ENCODE measurements around the gene OR10A3. TPM values are rescaled to one million over a fixed set of nuclear protein-coding genes. Genes with fewer than 3 reads are reported as not detected.

Gene OR10A3
- polyA plus RNA-seq, 1 donor from 2014 or later = not detected

- no peaks in the 10 kb centered on the region for H3K9me2 ChIP-seq (ENCODE audit: insufficient read depth, low read length)
- no peak overlapping the region for H3K9ac ChIP-seq (ENCODE audit: low read length)
- no peaks in the 10 kb centered on the region for H3K9me3 ChIP-seq (ENCODE audit: low read length)
- no peak overlapping the region for H2AFZ ChIP-seq (ENCODE audit: low read depth, low read length)
- H3K4me3 ChIP-seq (ENCODE audit: low read length) = no peak overlapping the region
- H3K79me2 ChIP-seq (replicated peaks; ENCODE audit: insufficient read depth, low read length) = no peaks in the 10 kb centered on the region
- H4K20me1 ChIP-seq (ENCODE audit: insufficient read depth) = no peaks in the 10 kb centered on the region
- no peak for TF ChIP-seq TAF1 (IDR thresholded peaks at IDR 0.05; ENCODE audit: low read depth)
- TF ChIP-seq MXI1 (conservative IDR thresholded peaks at IDR 0.05; ENCODE audit: poor library complexity, severe bottlenecking) = no peak
- TF ChIP-seq POLR2AphosphoS5 (IDR thresholded peaks at IDR 0.05) = no peak
- TF ChIP-seq EZH2 (IDR thresholded peaks at IDR 0.05; ENCODE audit: borderline replicate concordance, insufficient read depth, low read length, poor library complexity, severe bottlenecking) = no peak
- TF ChIP-seq REST (IDR thresholded peaks at IDR 0.05; ENCODE audit: borderline replicate concordance) = no peak
- TF ChIP-seq SMC3 (conservative IDR thresholded peaks at IDR 0.05; ENCODE audit: poor library complexity) = no peak
- no peak for TF ChIP-seq RAD21 (conservative IDR thresholded peaks at IDR 0.05)
- no peak for TF ChIP-seq CTCF (IDR thresholded peaks at IDR 0.05; ENCODE audit: poor library complexity, severe bottlenecking)
- TF ChIP-seq EP300 (conservative IDR thresholded peaks at IDR 0.05; ENCODE audit: poor library complexity, severe bottlenecking) = no peak
- H3K36me3 ChIP-seq (ENCODE audit: insufficient read depth, low read length) = no peaks in the 10 kb centered on the region
- no peaks in the 10 kb centered on the region for H3K27me3 ChIP-seq (ENCODE audit: insufficient read depth, low read depth, low read length)
- no peak overlapping the region for H3K27ac ChIP-seq (ENCODE audit: low read length)
- H3F3A ChIP-seq (ENCODE audit: insufficient read depth, low read length, poor library complexity, severe bottlenecking) = no peaks in the 10 kb centered on the region
- no peak overlapping the region for H3K4me2 ChIP-seq (ENCODE audit: low read length)
These were observed 36.6 kb downstream of the OR10A3 start for GRCh38 chr11:7904917-7905316.

GRCh38 chr11:7903940-7904339 is 37.6 kb downstream of the OR10A3 start:
- H3F3A ChIP-seq (ENCODE audit: insufficient read depth, low read length, poor library complexity, severe bottlenecking) = no peaks in the 10 kb centered on the region
- no peaks in the 10 kb centered on the region for H3K9me2 ChIP-seq (ENCODE audit: insufficient read depth, low read length)
- no peak overlapping the region for H3K4me2 ChIP-seq (ENCODE audit: low read length)
- no peaks in the 10 kb centered on the region for H3K79me2 ChIP-seq (replicated peaks; ENCODE audit: insufficient read depth, low read length)
- no peak overlapping the region for H3K4me3 ChIP-seq (ENCODE audit: low read length)
- no peaks in the 10 kb centered on the region for H3K27me3 ChIP-seq (ENCODE audit: insufficient read depth, low read depth, low read length)
- H3K36me3 ChIP-seq (ENCODE audit: insufficient read depth, low read length) = no peaks in the 10 kb centered on the region
- no peak overlapping the region for H3K9ac ChIP-seq (ENCODE audit: low read length)
- TF ChIP-seq EZH2 (IDR thresholded peaks at IDR 0.05; ENCODE audit: borderline replicate concordance, insufficient read depth, low read length, poor library complexity, severe bottlenecking) (no peak), MXI1 (conservative IDR thresholded peaks at IDR 0.05; ENCODE audit: poor library complexity, severe bottlenecking) (no peak)
- H3K27ac ChIP-seq (ENCODE audit: low read length) = no peak overlapping the region
- no peaks in the 10 kb centered on the region for H4K20me1 ChIP-seq (ENCODE audit: insufficient read depth)
- no peak overlapping the region for H2AFZ ChIP-seq (ENCODE audit: low read depth, low read length)
- H3K9me3 ChIP-seq (ENCODE audit: low read length) = no peaks in the 10 kb centered on the region

Data from neural cell (in vitro differentiated cells).